Right lobe of liver (tissue), 4 donors: ENCODE results near the gene RTL1.

ENCODE experiments used
- POLR2A ChIP-seq: fragments of 450-650 bp; IDR thresholded peaks from one replicate; pipeline ENCODE4 v1.6.1; 2017; ENCODE audit warnings: antibody characterized with exemption, mild to moderate bottlenecking
- TF ChIP-seq, protein P1 (sequence below), 4 donors: fragments of 200-600 bp in 3 of 4; fragments of 450-650 bp in 1 of 4; IDR thresholded peaks; one replicate each; pipeline versions ENCODE4 v1.5.1 to v1.8.0; 2016 to 2022; ENCODE audit warnings: antibody characterized with exemption in 4 of 4, mild to moderate bottlenecking in 2 of 4
- donor health status: DM: no; HTN: no; CAD: no.
- donor health status: DM: no; HTN: no; CAD: no.
- donor health status: DM: no; HTN: yes; CAD: no.

DNA sequence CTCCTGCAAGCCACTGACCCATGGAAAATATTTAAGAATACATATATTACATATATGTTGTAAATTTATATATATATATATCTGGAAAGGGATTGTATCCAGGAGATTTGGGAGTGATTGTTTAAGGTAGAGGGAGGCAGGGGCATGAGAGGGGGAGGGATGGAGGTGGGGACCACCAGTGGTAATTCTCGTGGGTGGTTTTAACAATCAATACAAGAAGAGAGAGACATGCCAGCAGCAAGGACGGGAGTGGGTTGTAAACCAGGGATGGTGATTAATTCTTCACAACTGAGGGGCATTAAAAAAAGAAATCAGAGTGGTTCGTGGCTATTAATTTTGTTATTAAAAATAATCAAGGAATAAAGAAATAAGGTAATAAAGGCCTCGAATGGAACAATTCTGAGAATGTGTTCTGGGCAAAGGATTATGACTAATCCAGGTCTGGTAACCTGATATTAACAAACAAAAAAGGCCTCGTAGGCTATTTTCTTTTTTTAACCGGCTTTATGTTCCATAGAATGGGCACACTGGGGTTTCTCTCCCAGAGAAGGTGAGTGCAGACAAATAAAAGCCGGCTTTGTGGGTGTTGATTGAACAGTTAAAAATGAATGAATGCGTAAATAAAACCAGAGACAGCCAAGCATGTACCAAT lies 8.3 kb upstream of the RTL1 start:
- no peak for TF ChIP-seq POLR2A
- TF ChIP-seq, protein P1, sequence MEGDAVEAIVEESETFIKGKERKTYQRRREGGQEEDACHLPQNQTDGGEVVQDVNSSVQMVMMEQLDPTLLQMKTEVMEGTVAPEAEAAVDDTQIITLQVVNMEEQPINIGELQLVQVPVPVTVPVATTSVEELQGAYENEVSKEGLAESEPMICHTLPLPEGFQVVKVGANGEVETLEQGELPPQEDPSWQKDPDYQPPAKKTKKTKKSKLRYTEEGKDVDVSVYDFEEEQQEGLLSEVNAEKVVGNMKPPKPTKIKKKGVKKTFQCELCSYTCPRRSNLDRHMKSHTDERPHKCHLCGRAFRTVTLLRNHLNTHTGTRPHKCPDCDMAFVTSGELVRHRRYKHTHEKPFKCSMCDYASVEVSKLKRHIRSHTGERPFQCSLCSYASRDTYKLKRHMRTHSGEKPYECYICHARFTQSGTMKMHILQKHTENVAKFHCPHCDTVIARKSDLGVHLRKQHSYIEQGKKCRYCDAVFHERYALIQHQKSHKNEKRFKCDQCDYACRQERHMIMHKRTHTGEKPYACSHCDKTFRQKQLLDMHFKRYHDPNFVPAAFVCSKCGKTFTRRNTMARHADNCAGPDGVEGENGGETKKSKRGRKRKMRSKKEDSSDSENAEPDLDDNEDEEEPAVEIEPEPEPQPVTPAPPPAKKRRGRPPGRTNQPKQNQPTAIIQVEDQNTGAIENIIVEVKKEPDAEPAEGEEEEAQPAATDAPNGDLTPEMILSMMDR (IDR thresholded peaks at IDR 0.05), result no peak
